ENCODE measurements around the gene ILKAP.

Gene ILKAP

GRCh38 chr2:238151205-238151604 is 52.3 kb downstream of the ILKAP start:
- Histone ChIP-seq H2BK5ac (ENCODE audit: low read depth, low read length, poor library complexity) (no peak overlapping the region), H3K4ac (ENCODE audit: low read depth, low read length) (no peak overlapping the region), H3K4me1 (ENCODE audit: control insufficient read depth in 1 of 2, insufficient read depth in 2 of 2, low read length in 2 of 2) (no peaks in the 10 kb centered on the region), H3K4me3 (ENCODE audit: low read depth, low read length) (no peak overlapping the region), H2AK5ac (ENCODE audit: low read length) (no peak overlapping the region), H3K27ac (ENCODE audit: low read depth, low read length) (no peak overlapping the region), H2AFZ (ENCODE audit: insufficient read depth, low read length, poor library complexity) (no peak overlapping the region), H3K79me1 (ENCODE audit: low read length) (no peaks in the 10 kb centered on the region), H2BK12ac (ENCODE audit: low read length) (no peak overlapping the region), H3K4me2 (ENCODE audit: low read length) (no peak overlapping the region), H4K12ac (ENCODE audit: low read depth, low read length) (no peak overlapping the region), H3K14ac (ENCODE audit: low read length) (no peak overlapping the region), H3K23ac (ENCODE audit: low read length) (no peak overlapping the region), H3K36me3 (ENCODE audit: control insufficient read depth in 1 of 2, insufficient read depth in 2 of 2, low read length in 2 of 2) (no peaks in the 10 kb centered on the region), H3K27me3 (ENCODE audit: insufficient read depth, low read length) (no peaks in the 10 kb centered on the region), H2BK120ac (ENCODE audit: insufficient read depth, low read length, poor library complexity) (no peak overlapping the region), H3K18ac (ENCODE audit: low read length) (no peak overlapping the region), H3K9ac (ENCODE audit: low read length) (no peak overlapping the region), H3K79me2 (ENCODE audit: control insufficient read depth, insufficient read depth, low read length, poor library complexity) (no peaks in the 10 kb centered on the region), H4K91ac (ENCODE audit: low read depth, low read length) (no peak overlapping the region), H3K9me3 (ENCODE audit: insufficient read depth, low read depth, low read length) (peaks cover 2% of the 10 kb centered on the region), H4K8ac (ENCODE audit: low read depth, low read length) (no peak overlapping the region)
- WGBS (ENCODE audit: extremely low coverage, insufficient coverage, insufficient read length): no CpG with 5 or more reads among the region's 13 CpGs
- DNase-seq: no peak

- no peak for DNase-seq
- H3K4me1 ChIP-seq (ENCODE audit: control insufficient read depth in 1 of 2, insufficient read depth in 2 of 2, low read length in 2 of 2): no peaks in the 10 kb centered on the region
- no peak overlapping the region for H3K23ac ChIP-seq (ENCODE audit: low read length)
- no peak overlapping the region for H4K8ac ChIP-seq (ENCODE audit: low read depth, low read length)
- H2BK12ac ChIP-seq (ENCODE audit: low read length): no peak overlapping the region
- H2BK120ac ChIP-seq (ENCODE audit: insufficient read depth, low read length, poor library complexity): no peak overlapping the region
- H3K27me3 ChIP-seq (ENCODE audit: insufficient read depth, low read length): no peaks in the 10 kb centered on the region
- no peak overlapping the region for H3K4ac ChIP-seq (ENCODE audit: low read depth, low read length)
- no peak overlapping the region for H2BK5ac ChIP-seq (ENCODE audit: low read depth, low read length, poor library complexity)
- no peaks in the 10 kb centered on the region for H3K36me3 ChIP-seq (ENCODE audit: control insufficient read depth in 1 of 2, insufficient read depth in 2 of 2, low read length in 2 of 2)
- no CpG with 5 or more reads among the region's 25 CpGs for WGBS (ENCODE audit: extremely low coverage, insufficient coverage, insufficient read length)
- no peak overlapping the region for H3K4me2 ChIP-seq (ENCODE audit: low read length)
- H3K4me3 ChIP-seq (ENCODE audit: low read depth, low read length): no peak overlapping the region
- no peak overlapping the region for H3K9ac ChIP-seq (ENCODE audit: low read length)
- H3K14ac ChIP-seq (ENCODE audit: low read length): no peak overlapping the region
- H4K91ac ChIP-seq (ENCODE audit: low read depth, low read length): no peak overlapping the region
- no peak overlapping the region for H4K12ac ChIP-seq (ENCODE audit: low read depth, low read length)
- no peaks in the 10 kb centered on the region for H3K79me1 ChIP-seq (ENCODE audit: low read length)
- no peak overlapping the region for H2AFZ ChIP-seq (ENCODE audit: insufficient read depth, low read length, poor library complexity)
- no peaks in the 10 kb centered on the region for H3K79me2 ChIP-seq (ENCODE audit: control insufficient read depth, insufficient read depth, low read length, poor library complexity)
- peaks cover 2% of the 10 kb centered on the region for H3K9me3 ChIP-seq (ENCODE audit: insufficient read depth, low read depth, low read length)
- H3K18ac ChIP-seq (ENCODE audit: low read length): no peak overlapping the region
- H3K27ac ChIP-seq (ENCODE audit: low read depth, low read length): no peak overlapping the region
- no peak overlapping the region for H2AK5ac ChIP-seq (ENCODE audit: low read length)
Measured at GRCh38 chr2:238150686-238151085, 52.8 kb downstream of the ILKAP start.

- Histone ChIP-seq H3K9me3 (ENCODE audit: insufficient read depth, low read depth, low read length) (peaks cover 2% of the 10 kb centered on the region), H3K79me1 (ENCODE audit: low read length) (no peaks in the 10 kb centered on the region), H3K18ac (ENCODE audit: low read length) (no peak overlapping the region), H3K4me1 (ENCODE audit: control insufficient read depth in 1 of 2, insufficient read depth in 2 of 2, low read length in 2 of 2) (no peaks in the 10 kb centered on the region), H3K23ac (ENCODE audit: low read length) (no peak overlapping the region), H3K27ac (ENCODE audit: low read depth, low read length) (no peak overlapping the region), H3K4me3 (ENCODE audit: low read depth, low read length) (no peak overlapping the region), H2AK5ac (ENCODE audit: low read length) (no peak overlapping the region), H2BK120ac (ENCODE audit: insufficient read depth, low read length, poor library complexity) (no peak overlapping the region), H2AFZ (ENCODE audit: insufficient read depth, low read length, poor library complexity) (no peak overlapping the region), H3K79me2 (ENCODE audit: control insufficient read depth, insufficient read depth, low read length, poor library complexity) (no peaks in the 10 kb centered on the region), H3K27me3 (ENCODE audit: insufficient read depth, low read length) (no peaks in the 10 kb centered on the region), H4K8ac (ENCODE audit: low read depth, low read length) (no peak overlapping the region), H4K91ac (ENCODE audit: low read depth, low read length) (no peak overlapping the region), H3K4ac (ENCODE audit: low read depth, low read length) (no peak overlapping the region), H2BK5ac (ENCODE audit: low read depth, low read length, poor library complexity) (no peak overlapping the region), H2BK12ac (ENCODE audit: low read length) (no peak overlapping the region), H3K9ac (ENCODE audit: low read length) (no peak overlapping the region), H4K12ac (ENCODE audit: low read depth, low read length) (no peak overlapping the region), H3K14ac (ENCODE audit: low read length) (no peak overlapping the region), H3K4me2 (ENCODE audit: low read length) (no peak overlapping the region), H3K36me3 (ENCODE audit: control insufficient read depth in 1 of 2, insufficient read depth in 2 of 2, low read length in 2 of 2) (no peaks in the 10 kb centered on the region)
- DNase-seq: no peak
- WGBS (ENCODE audit: extremely low coverage, insufficient coverage, insufficient read length): no CpG with 5 or more reads among the region's 14 CpGs
Measured at GRCh38 chr2:238149841-238150572, 53.5 kb downstream of the ILKAP start.

GRCh38 chr2:238148981-238149380 is 54.5 kb downstream of the ILKAP start:
- H4K91ac ChIP-seq (ENCODE audit: low read depth, low read length): no peak overlapping the region
- no CpG with 5 or more reads among the region's 15 CpGs for WGBS (ENCODE audit: extremely low coverage, insufficient coverage, insufficient read length)
- H3K36me3 ChIP-seq (ENCODE audit: control insufficient read depth in 1 of 2, insufficient read depth in 2 of 2, low read length in 2 of 2): no peaks in the 10 kb centered on the region
- H3K4ac ChIP-seq (ENCODE audit: low read depth, low read length): no peak overlapping the region
- H3K4me1 ChIP-seq (ENCODE audit: control insufficient read depth in 1 of 2, insufficient read depth in 2 of 2, low read length in 2 of 2): no peaks in the 10 kb centered on the region
- H2BK120ac ChIP-seq (ENCODE audit: insufficient read depth, low read length, poor library complexity): no peak overlapping the region
- no peak overlapping the region for H2AK5ac ChIP-seq (ENCODE audit: low read length)
- DNase-seq: no peak
- no peaks in the 10 kb centered on the region for H3K9me3 ChIP-seq (ENCODE audit: insufficient read depth, low read depth, low read length)
- H4K12ac ChIP-seq (ENCODE audit: low read depth, low read length): no peak overlapping the region
- no peak overlapping the region for H3K27ac ChIP-seq (ENCODE audit: low read depth, low read length)
- H3K4me2 ChIP-seq (ENCODE audit: low read length): no peak overlapping the region
- H3K4me3 ChIP-seq (ENCODE audit: low read depth, low read length): no peak overlapping the region
- no peak overlapping the region for H2BK12ac ChIP-seq (ENCODE audit: low read length)
- no peaks in the 10 kb centered on the region for H3K79me2 ChIP-seq (ENCODE audit: control insufficient read depth, insufficient read depth, low read length, poor library complexity)
- H4K8ac ChIP-seq (ENCODE audit: low read depth, low read length): no peak overlapping the region
- no peak overlapping the region for H2BK5ac ChIP-seq (ENCODE audit: low read depth, low read length, poor library complexity)
- H3K27me3 ChIP-seq (ENCODE audit: insufficient read depth, low read length): no peaks in the 10 kb centered on the region
- no peaks in the 10 kb centered on the region for H3K79me1 ChIP-seq (ENCODE audit: low read length)
- H3K18ac ChIP-seq (ENCODE audit: low read length): no peak overlapping the region
- H3K14ac ChIP-seq (ENCODE audit: low read length): no peak overlapping the region
- no peak overlapping the region for H3K23ac ChIP-seq (ENCODE audit: low read length)
- H3K9ac ChIP-seq (ENCODE audit: low read length): no peak overlapping the region
- H2AFZ ChIP-seq (ENCODE audit: insufficient read depth, low read length, poor library complexity): no peak overlapping the region

All from trophoblast cell (in vitro differentiated cells and primary cell).